A549 (cell line): ENCODE results near the gene SLC2A13. TPM values are rescaled to one million over a fixed set of nuclear protein-coding genes. Genes with fewer than 3 reads are reported as not detected.
"Not testable (repeated sequence)": the region's sequence is repeated elsewhere in the genome, so short reads cannot be mapped to it uniquely, and the experiment has no call there.

Experiments used
- ATAC-seq, 2 experiments: fragments of 200-7000 bp in 1 of 2; fragments of >200 bp in 1 of 2; cut with Nextera tagmentation in 1 of 2; cut with Tn5 transposase in 1 of 2; 3 replicates each; pipeline versions ENCODE4 v1.8.0 to v1.9.1; 2018 to 2020; ENCODE audit warnings: mild to moderate bottlenecking in 1 of 2, moderate library complexity in 1 of 2
- CTCF ChIA-PET: fragments of 300-600 bp; sonication (Branson Sonifier 250); formaldehyde crosslinking; extraction: SDS; loops from one replicate; lab custom pipeline; 2021; ENCODE audit warnings: antibody characterized with exemption, inconsistent platforms; lab: Yijun Ruan, JAX
- POLR2A ChIA-PET: fragments of 350-600 bp; formaldehyde crosslinking; extraction: SDS; loops from one replicate; lab custom pipeline; 2021; ENCODE audit warnings: antibody characterized with exemption, inconsistent platforms; lab: Yijun Ruan, JAX
- DNase-seq, 2 experiments: peaks; one replicate each; pipeline versions ENCODE4 v3.0.0 to v3.0.0-alpha.2; 2011 to 2016; ENCODE audit warnings: low read depth in 1 of 2, low spot score in 1 of 2
- FAIRE-seq: peaks from 2 replicates; lab custom pipeline; 2011; peaks lifted over from hg19 to GRCh38; lab: Jason Lieb, UNC
- H3K27ac ChIP-seq, 2 experiments: fragments of >200 bp; sonication (Bioruptor Twin); formaldehyde crosslinking; 3 replicates each; pipeline ENCODE4 v1.5.1; 2016 to 2017
- H3K4me1 ChIP-seq: fragments of >200 bp; sonication (Bioruptor Twin); formaldehyde crosslinking; 3 replicates; pipeline ENCODE4 v1.6.1; 2016
- H3K4me2 ChIP-seq: fragments of >200 bp; sonication (Bioruptor Twin); formaldehyde crosslinking; 3 replicates; pipeline ENCODE4 v1.6.1; 2016
- H3K4me3 ChIP-seq: fragments of >200 bp; sonication (Bioruptor Twin); formaldehyde crosslinking; 3 replicates; pipeline ENCODE4 v1.5.1; 2016
- H3K9me3 ChIP-seq: fragments of >200 bp; sonication (Bioruptor Twin); formaldehyde crosslinking; 3 replicates; pipeline ENCODE4 v1.6.1; 2016
- BCL3 ChIP-seq: fragments of >200 bp; sonication (Bioruptor Twin); formaldehyde crosslinking; IDR thresholded peaks from 3 replicates; pipeline ENCODE4 v1.6.1; 2016
- BHLHE40 ChIP-seq: IDR thresholded peaks from 2 replicates; pipeline ENCODE4 v1.6.1; 2012; ENCODE audit warnings: low read depth, low read length, inconsistent platforms
- CBX2 ChIP-seq: fragments of 200-600 bp; sonication (generic); IDR thresholded peaks from 2 replicates; pipeline ENCODE4 v1.6.1; 2016; ENCODE audit warnings: low read depth, mild to moderate bottlenecking, borderline replicate concordance
- CBX8 ChIP-seq: fragments of 200-600 bp; sonication (generic); IDR thresholded peaks from 2 replicates; pipeline ENCODE4 v1.6.1; 2016
- CEBPB ChIP-seq, 2 experiments: fragments of >200 bp in 1 of 2; sonication (Bioruptor Twin) in 1 of 2; formaldehyde crosslinking in 1 of 2; IDR thresholded peaks; 2 replicates each; pipeline ENCODE4 v1.6.1; 2012 to 2016
- CHD4 ChIP-seq: fragments of 200-600 bp; sonication (generic); IDR thresholded peaks from 2 replicates; pipeline ENCODE4 v1.6.1; 2016; ENCODE audit warnings: antibody characterized with exemption, mild to moderate bottlenecking, borderline replicate concordance
- EHF ChIP-seq: fragments of 250-450 bp; sonication (Bioruptor Pico); IDR thresholded peaks from 2 replicates; pipeline ENCODE4 v1.5.0; 2020; ENCODE audit warnings: mild to moderate bottlenecking
- EHMT2 ChIP-seq: fragments of 200-600 bp; sonication (generic); IDR thresholded peaks from 2 replicates; pipeline ENCODE4 v1.6.1; 2016; ENCODE audit warnings: antibody characterized with exemption, low read depth, mild to moderate bottlenecking, moderate library complexity
- EP300 ChIP-seq, 2 experiments: fragments of >200 bp; sonication (Bioruptor Twin); formaldehyde crosslinking; IDR thresholded peaks; 2 replicates in 1 of 2; 3 replicates in 1 of 2; pipeline ENCODE4 v1.6.1; 2016 to 2017
- FOSB ChIP-seq: fragments of 250-450 bp; sonication (Bioruptor Pico); IDR thresholded peaks from 2 replicates; pipeline ENCODE4 v1.5.0; 2020; ENCODE audit warnings: mild to moderate bottlenecking, moderate library complexity
- HEYL ChIP-seq: fragments of 250-450 bp; sonication (Bioruptor Pico); IDR thresholded peaks from 2 replicates; pipeline ENCODE4 v1.8.0; 2021; ENCODE audit warnings: mild to moderate bottlenecking, moderate library complexity
- HMGXB4 ChIP-seq: fragments of 250-450 bp; sonication (Bioruptor Pico); IDR thresholded peaks from 2 replicates; pipeline ENCODE4 v1.5.0; 2021; ENCODE audit warnings: mild to moderate bottlenecking, moderate library complexity, borderline replicate concordance
- JUNB ChIP-seq: fragments of >200 bp; sonication (Bioruptor Twin); formaldehyde crosslinking; IDR thresholded peaks from 2 replicates; pipeline ENCODE4 v1.6.1; 2016
- POLR2A ChIP-seq: IDR thresholded peaks from 2 replicates; pipeline ENCODE4 v1.6.1; 2012; ENCODE audit warnings: mild to moderate bottlenecking, low read length
- SREBF2 ChIP-seq: fragments of 450-650 bp; IDR thresholded peaks from 2 replicates; pipeline ENCODE4 v1.6.1; 2014; ENCODE audit warnings: mild to moderate bottlenecking, moderate library complexity
- USF2 ChIP-seq: fragments of 450-650 bp; IDR thresholded peaks from 2 replicates; pipeline ENCODE4 v1.6.1; 2014; ENCODE audit warnings: antibody characterized with exemption
- ZC3H11A ChIP-seq: fragments of 450-650 bp; IDR thresholded peaks from 2 replicates; pipeline ENCODE4 v1.6.1; 2014; ENCODE audit warnings: antibody characterized with exemption, mild to moderate bottlenecking
- WGBS: methylation state at CpG from one replicate; pipeline ENCODE4 v1.1.6; 2017; ENCODE audit errors: missing lambda C conversion rate; 5-methylcytosine and 5-hydroxymethylcytosine counted together
- polyA plus RNA-seq, 4 experiments: library from polyadenylated mRNA; depleted of rRNA in 3 of 4; stranded (reverse); fragments of >200 nt; fragmentation: RNase III in 1 of 4; extraction: RNeasy Plus Mini Kit Qiagen cat#74134 plus additional on column Dnase treatment in 1 of 4; gene quantifications; 2 replicates in 3 of 4; 3 replicates in 1 of 4; pipeline ENCODE4 v1.2.3, GENCODE V29; 2011 to 2017

The SLC2A13 gene
- polyA plus RNA-seq, 2 of the 4 experiments (the other 2 are of a cell fraction): 4.5 to 8.2 TPM

GRCh38 chr12:39905152-39905551 lies 200.7 kb downstream of the SLC2A13 start:
- FAIRE-seq: no peak
- no peak for DNase-seq
- Histone ChIP-seq H3K4me1 (no peaks in the 10 kb centered on the region), H3K27ac (no peak overlapping the region), H3K4me3 (no peak overlapping the region), H3K9me3 (no peaks in the 10 kb centered on the region), H3K4me2 (no peak overlapping the region)
- no peak for TF ChIP-seq CBX8
- TF ChIP-seq CHD4: no peak
- TF ChIP-seq ZC3H11A: no peak
- no peak for TF ChIP-seq JUNB
- TF ChIP-seq CBX2: no peak
- TF ChIP-seq HMGXB4 (CRISPR knock-in tag): no peak
- TF ChIP-seq EP300 (IDR thresholded peaks at IDR 0.05): no peak
- ChIA-PET POLR2A (no interaction called here), CTCF (interaction anchor here (0.6 to 1.0 kb wide), 2 partner anchors 13 to 236 kb away, joined by 3 to 4 read pairs; no protein-coding TSS in a partner anchor)
- WGBS: 88% methylated on average over 1 of the region's 1 CpG
- ATAC-seq: no peak

GRCh38 chr12:39902821-39903220 lies 203.1 kb downstream of the SLC2A13 start:
- DNase-seq: no peak
- no peak overlapping the region for H3K4me2 ChIP-seq
- no peaks in the 10 kb centered on the region for H3K4me1 ChIP-seq
- WGBS: 68% methylated on average over 2 of the region's 2 CpGs
- H3K4me3 ChIP-seq: no peak overlapping the region
- FAIRE-seq: no peak
- no peaks in the 10 kb centered on the region for H3K9me3 ChIP-seq
- no peak overlapping the region for H3K27ac ChIP-seq
- TF ChIP-seq HEYL (CRISPR knock-in tag) (no peak), SREBF2 (no peak)
- ChIA-PET CTCF (no interaction called here), POLR2A (no interaction called here)
- ATAC-seq: no peak

GRCh38 chr12:39897315-39897714 lies 208.6 kb downstream of the SLC2A13 start:
- FAIRE-seq: no peak
- ChIA-PET CTCF (no interaction called here), POLR2A (no interaction called here)
- DNase-seq: no peak
- Histone ChIP-seq H3K4me3 (no peak overlapping the region), H3K27ac (no peak overlapping the region), H3K9me3 (no peaks in the 10 kb centered on the region), H3K4me1 (no peaks in the 10 kb centered on the region), H3K4me2 (no peak overlapping the region)
- TF ChIP-seq ZC3H11A: no peak
- no peak for TF ChIP-seq CEBPB (IDR thresholded peaks at IDR 0.05)
- TF ChIP-seq FOSB: no peak
- TF ChIP-seq BHLHE40: no peak
- no peak for TF ChIP-seq BCL3
- TF ChIP-seq POLR2A: no peak
- TF ChIP-seq EHMT2: no peak
- TF ChIP-seq EHF (CRISPR knock-in tag): no peak
- TF ChIP-seq USF2: no peak
- 36% methylated on average over 1 of the region's 1 CpG for WGBS
- ATAC-seq: no peak

- H3K4me3 ChIP-seq, DNase-seq, H3K27ac ChIP-seq, H3K9me3 ChIP-seq, ATAC-seq, FAIRE-seq, H3K4me1 ChIP-seq, H3K4me2 ChIP-seq, POLR2A ChIA-PET: not testable (repeated sequence)
- CTCF ChIA-PET: interaction anchor here (0.8 to 0.9 kb wide), 2 partner anchors 10 to 224 kb away, joined by 3 read pairs; no protein-coding TSS in a partner anchor
- 89% methylated on average over 6 of the region's 6 CpGs for WGBS
Measured at GRCh38 chr12:39893388-39893787, 212.5 kb downstream of the SLC2A13 start.
